Ishikawa (cell line): Measurements from ENCODE around the gene ELAVL2.

Experiments used
- CEBPB ChIP-seq: IDR thresholded peaks from 2 replicates; pipeline ENCODE4 v1.6.1; 2012
- CREB1 ChIP-seq: IDR thresholded peaks from 2 replicates; pipeline ENCODE4 v1.6.1; 2012; ENCODE audit warnings: low read depth
- EGR1 ChIP-seq: IDR thresholded peaks from 2 replicates; pipeline ENCODE4 v1.6.1; 2012
- EP300 ChIP-seq: IDR thresholded peaks from 2 replicates; pipeline ENCODE4 v1.6.1; 2012; ENCODE audit warnings: borderline replicate concordance
- FOXM1 ChIP-seq: IDR thresholded peaks from 2 replicates; pipeline ENCODE4 v1.6.1; 2012; ENCODE audit warnings: low read depth, borderline replicate concordance
- MAX ChIP-seq: IDR thresholded peaks from 2 replicates; pipeline ENCODE4 v1.6.1; 2012
- NFIC ChIP-seq: IDR thresholded peaks from 2 replicates; pipeline ENCODE4 v1.6.1; 2012
- RAD21 ChIP-seq: IDR thresholded peaks from 2 replicates; pipeline ENCODE4 v1.6.1; 2012; ENCODE audit warnings: low read depth
- TAF1 ChIP-seq: IDR thresholded peaks from 2 replicates; pipeline ENCODE4 v1.6.1; 2012; ENCODE audit warnings: low read depth, mild to moderate bottlenecking
- TCF12 ChIP-seq: IDR thresholded peaks from 2 replicates; pipeline ENCODE4 v1.6.1; 2012; ENCODE audit warnings: low read depth
- TEAD4 ChIP-seq: IDR thresholded peaks from 2 replicates; pipeline ENCODE4 v1.6.1; 2012
- USF1 ChIP-seq: IDR thresholded peaks from 2 replicates; pipeline ENCODE4 v1.6.1; 2012
- YY1 ChIP-seq: IDR thresholded peaks from 2 replicates; pipeline ENCODE4 v1.6.1; 2012; ENCODE audit warnings: low read depth
- ZBTB7A ChIP-seq: IDR thresholded peaks from 2 replicates; pipeline ENCODE4 v1.6.1; 2012; ENCODE audit warnings: low read depth
- TF ChIP-seq, protein P1 (sequence below): IDR thresholded peaks from 2 replicates; pipeline ENCODE4 v1.6.1; 2012; ENCODE audit warnings: low read depth, mild to moderate bottlenecking

The ELAVL2 gene

GRCh38 chr9:23811633-23812032 lies 14.4 kb downstream of the ELAVL2 start:
- TF ChIP-seq CEBPB (no peak), MAX (no peak), TAF1 (no peak), ZBTB7A (no peak), EP300 (no peak), RAD21 (no peak), EGR1 (no peak), USF1 (no peak), FOXM1 (no peak), TEAD4 (no peak), NFIC (no peak), TCF12 (no peak)
- TF ChIP-seq, protein P1, sequence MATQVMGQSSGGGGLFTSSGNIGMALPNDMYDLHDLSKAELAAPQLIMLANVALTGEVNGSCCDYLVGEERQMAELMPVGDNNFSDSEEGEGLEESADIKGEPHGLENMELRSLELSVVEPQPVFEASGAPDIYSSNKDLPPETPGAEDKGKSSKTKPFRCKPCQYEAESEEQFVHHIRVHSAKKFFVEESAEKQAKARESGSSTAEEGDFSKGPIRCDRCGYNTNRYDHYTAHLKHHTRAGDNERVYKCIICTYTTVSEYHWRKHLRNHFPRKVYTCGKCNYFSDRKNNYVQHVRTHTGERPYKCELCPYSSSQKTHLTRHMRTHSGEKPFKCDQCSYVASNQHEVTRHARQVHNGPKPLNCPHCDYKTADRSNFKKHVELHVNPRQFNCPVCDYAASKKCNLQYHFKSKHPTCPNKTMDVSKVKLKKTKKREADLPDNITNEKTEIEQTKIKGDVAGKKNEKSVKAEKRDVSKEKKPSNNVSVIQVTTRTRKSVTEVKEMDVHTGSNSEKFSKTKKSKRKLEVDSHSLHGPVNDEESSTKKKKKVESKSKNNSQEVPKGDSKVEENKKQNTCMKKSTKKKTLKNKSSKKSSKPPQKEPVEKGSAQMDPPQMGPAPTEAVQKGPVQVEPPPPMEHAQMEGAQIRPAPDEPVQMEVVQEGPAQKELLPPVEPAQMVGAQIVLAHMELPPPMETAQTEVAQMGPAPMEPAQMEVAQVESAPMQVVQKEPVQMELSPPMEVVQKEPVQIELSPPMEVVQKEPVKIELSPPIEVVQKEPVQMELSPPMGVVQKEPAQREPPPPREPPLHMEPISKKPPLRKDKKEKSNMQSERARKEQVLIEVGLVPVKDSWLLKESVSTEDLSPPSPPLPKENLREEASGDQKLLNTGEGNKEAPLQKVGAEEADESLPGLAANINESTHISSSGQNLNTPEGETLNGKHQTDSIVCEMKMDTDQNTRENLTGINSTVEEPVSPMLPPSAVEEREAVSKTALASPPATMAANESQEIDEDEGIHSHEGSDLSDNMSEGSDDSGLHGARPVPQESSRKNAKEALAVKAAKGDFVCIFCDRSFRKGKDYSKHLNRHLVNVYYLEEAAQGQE: no peak

DNA sequence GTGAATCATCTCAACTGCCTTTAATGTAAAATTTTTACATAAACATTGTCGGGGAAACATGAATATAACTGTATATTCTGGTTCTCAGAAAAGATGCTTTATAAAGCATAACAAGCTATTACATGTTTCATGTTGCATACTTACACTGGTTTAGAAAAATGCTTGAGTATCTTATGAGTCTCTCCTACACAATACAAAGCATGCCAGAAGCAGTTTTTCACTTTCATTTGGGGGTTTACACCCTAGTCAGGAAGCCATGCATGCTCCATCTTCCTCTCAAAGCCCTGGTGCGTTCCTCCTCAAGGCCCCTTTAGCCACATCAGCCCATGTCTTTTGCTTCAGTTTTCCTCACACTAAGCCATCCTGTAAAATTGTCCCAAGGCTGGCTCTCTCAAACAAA lies 22.8 kb downstream of the ELAVL2 start:
- TF ChIP-seq CEBPB: no peak
- TF ChIP-seq EGR1: no peak
- no peak for TF ChIP-seq ZBTB7A
- no peak for TF ChIP-seq TAF1
- TF ChIP-seq, protein P1: no peak
- TF ChIP-seq YY1: no peak
- TF ChIP-seq FOXM1: no peak
- TF ChIP-seq TCF12: no peak
- no peak for TF ChIP-seq MAX
- no peak for TF ChIP-seq CREB1
- no peak for TF ChIP-seq USF1
- no peak for TF ChIP-seq EP300
- TF ChIP-seq NFIC: no peak
- TF ChIP-seq TEAD4: no peak

DNA sequence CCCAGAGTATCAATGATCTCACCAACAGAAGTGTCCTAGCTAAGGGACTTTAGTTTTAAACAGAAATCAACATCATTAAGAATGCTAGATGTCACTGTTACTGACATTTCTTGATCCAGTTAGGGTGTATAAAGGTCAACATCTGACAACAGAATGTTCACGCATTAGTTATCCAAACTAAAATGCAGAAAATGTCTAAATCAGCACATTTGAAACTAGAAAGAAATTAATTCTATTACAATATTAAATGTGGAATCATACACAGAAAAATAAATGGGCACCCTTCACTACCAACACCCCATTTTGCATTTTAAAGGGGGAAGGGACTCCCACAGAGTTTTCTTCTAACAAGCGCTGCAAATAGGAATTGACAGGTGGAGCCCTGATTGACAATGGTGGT lies 24.5 kb downstream of the ELAVL2 start:
- no peak for TF ChIP-seq EP300
- TF ChIP-seq TCF12: no peak
- no peak for TF ChIP-seq MAX
- no peak for TF ChIP-seq CREB1

- TF ChIP-seq TAF1 (no peak), TCF12 (no peak), CEBPB (no peak), FOXM1 (no peak), NFIC (no peak), MAX (no peak), RAD21 (no peak), CREB1 (no peak)
These were observed 26.5 kb downstream of the ELAVL2 start for GRCh38 chr9:23799521-23799920.

DNA sequence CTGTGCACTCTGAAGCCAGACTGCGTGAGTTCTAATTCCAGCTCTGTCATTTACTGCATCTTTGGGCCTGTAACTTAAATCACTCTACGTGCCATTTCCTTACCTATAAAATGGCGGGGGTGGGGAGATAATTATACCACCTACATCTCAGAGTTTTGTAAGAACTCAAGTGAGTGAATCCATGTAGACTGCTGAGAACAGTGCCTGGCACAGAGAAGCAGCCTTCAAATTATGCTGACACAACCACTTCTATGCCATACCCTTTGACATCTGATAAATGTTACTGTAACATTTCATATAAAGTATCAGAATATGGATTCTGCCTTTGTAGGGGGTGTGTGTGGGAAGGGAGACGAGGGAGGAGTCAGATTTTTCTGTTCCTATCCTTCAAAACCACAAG lies 27.7 kb downstream of the ELAVL2 start:
- TF ChIP-seq TEAD4 (no peak), ZBTB7A (no peak), MAX (no peak), CEBPB (no peak), USF1 (no peak), NFIC (no peak), EGR1 (no peak), EP300 (no peak), CREB1 (no peak), YY1 (no peak), TAF1 (no peak), RAD21 (no peak), FOXM1 (no peak)
- TF ChIP-seq, protein P1: no peak
